A549 (cell line): ENCODE measurements around the gene C19orf33. TPM values are rescaled to one million over a fixed set of nuclear protein-coding genes. Genes with fewer than 3 reads are reported as not detected.

Source experiments
- ATAC-seq, 2 experiments: fragments of 200-7000 bp in 1 of 2; fragments of >200 bp in 1 of 2; cut with Nextera tagmentation in 1 of 2; cut with Tn5 transposase in 1 of 2; 3 replicates each; pipeline versions ENCODE4 v1.8.0 to v1.9.1; 2018 to 2020; ENCODE audit warnings: mild to moderate bottlenecking in 1 of 2, moderate library complexity in 1 of 2
- CTCF ChIA-PET: fragments of 300-600 bp; sonication (Branson Sonifier 250); formaldehyde crosslinking; extraction: SDS; loops from one replicate; lab custom pipeline; 2021; ENCODE audit warnings: antibody characterized with exemption, inconsistent platforms; lab: Yijun Ruan, JAX
- POLR2A ChIA-PET: fragments of 350-600 bp; formaldehyde crosslinking; extraction: SDS; loops from one replicate; lab custom pipeline; 2021; ENCODE audit warnings: antibody characterized with exemption, inconsistent platforms; lab: Yijun Ruan, JAX
- DNase-seq, 2 experiments: peaks; one replicate each; pipeline versions ENCODE4 v3.0.0 to v3.0.0-alpha.2; 2011 to 2016; ENCODE audit warnings: low read depth in 1 of 2, low spot score in 1 of 2
- FAIRE-seq: peaks from 2 replicates; lab custom pipeline; 2011; peaks lifted over from hg19 to GRCh38; lab: Jason Lieb, UNC
- H3K27ac ChIP-seq, 2 experiments: fragments of >200 bp; sonication (Bioruptor Twin); formaldehyde crosslinking; 3 replicates each; pipeline ENCODE4 v1.5.1; 2016 to 2017
- H3K4me1 ChIP-seq: fragments of >200 bp; sonication (Bioruptor Twin); formaldehyde crosslinking; 3 replicates; pipeline ENCODE4 v1.6.1; 2016
- H3K4me2 ChIP-seq: fragments of >200 bp; sonication (Bioruptor Twin); formaldehyde crosslinking; 3 replicates; pipeline ENCODE4 v1.6.1; 2016
- H3K4me3 ChIP-seq: fragments of >200 bp; sonication (Bioruptor Twin); formaldehyde crosslinking; 3 replicates; pipeline ENCODE4 v1.5.1; 2016
- H3K9me3 ChIP-seq: fragments of >200 bp; sonication (Bioruptor Twin); formaldehyde crosslinking; 3 replicates; pipeline ENCODE4 v1.6.1; 2016
- BCL3 ChIP-seq: fragments of >200 bp; sonication (Bioruptor Twin); formaldehyde crosslinking; IDR thresholded peaks from 3 replicates; pipeline ENCODE4 v1.6.1; 2016
- BHLHE40 ChIP-seq: IDR thresholded peaks from 2 replicates; pipeline ENCODE4 v1.6.1; 2012; ENCODE audit warnings: low read depth, low read length, inconsistent platforms
- CHD2 ChIP-seq: fragments of 150-350 bp; IDR thresholded peaks from 2 replicates; pipeline ENCODE4 v1.6.1; 2014; ENCODE audit warnings: low read length; ENCODE audit not compliant: partially characterized antibody
- EHF ChIP-seq: fragments of 250-450 bp; sonication (Bioruptor Pico); IDR thresholded peaks from 2 replicates; pipeline ENCODE4 v1.5.0; 2020; ENCODE audit warnings: mild to moderate bottlenecking
- EP300 ChIP-seq, 2 experiments: fragments of >200 bp; sonication (Bioruptor Twin); formaldehyde crosslinking; IDR thresholded peaks; 2 replicates in 1 of 2; 3 replicates in 1 of 2; pipeline ENCODE4 v1.6.1; 2016 to 2017
- GATA3 ChIP-seq: IDR thresholded peaks from 2 replicates; pipeline ENCODE4 v1.6.1; 2012; ENCODE audit warnings: borderline replicate concordance
- HOXB13 ChIP-seq: fragments of 250-450 bp; sonication (Bioruptor Pico); IDR thresholded peaks from 2 replicates; pipeline ENCODE4 v1.5.0; 2020; ENCODE audit warnings: low read depth, mild to moderate bottlenecking, moderate library complexity
- HOXB5 ChIP-seq: fragments of 250-450 bp; sonication (Bioruptor Pico); IDR thresholded peaks from 2 replicates; pipeline ENCODE4 v1.5.0; 2020; ENCODE audit warnings: mild to moderate bottlenecking, moderate library complexity
- JUN ChIP-seq, 2 experiments: fragments of >200 bp; sonication (Bioruptor Twin); formaldehyde crosslinking; IDR thresholded peaks; 2 replicates in 1 of 2; 3 replicates in 1 of 2; pipeline ENCODE4 v1.6.1; 2016 to 2017
- JUNB ChIP-seq: fragments of >200 bp; sonication (Bioruptor Twin); formaldehyde crosslinking; IDR thresholded peaks from 2 replicates; pipeline ENCODE4 v1.6.1; 2016
- MAX ChIP-seq: IDR thresholded peaks from 2 replicates; pipeline ENCODE4 v1.6.1; 2012
- MAZ ChIP-seq: fragments of 150-350 bp; IDR thresholded peaks from 2 replicates; pipeline ENCODE4 v1.6.1; 2014; ENCODE audit warnings: antibody characterized with exemption, low read depth, low read length, borderline replicate concordance
- MYC ChIP-seq: IDR thresholded peaks from 2 replicates; pipeline ENCODE4 v1.6.1; 2012; ENCODE audit warnings: mild to moderate bottlenecking, inconsistent platforms, low read length, improper control_type of control experiment, borderline replicate concordance
- POLR2A ChIP-seq: IDR thresholded peaks from 2 replicates; pipeline ENCODE4 v1.6.1; 2012; ENCODE audit warnings: mild to moderate bottlenecking, low read length
- POLR2AphosphoS2 ChIP-seq: conservative IDR thresholded peaks from 2 replicates; pipeline ENCODE4 v1.6.1; 2012; ENCODE audit warnings: low read length, improper control_type of control experiment, inconsistent platforms
- RAD21 ChIP-seq, 2 experiments: fragments of >200 bp in 1 of 2; sonication (Bioruptor Twin) in 1 of 2; formaldehyde crosslinking in 1 of 2; IDR thresholded peaks in 1 of 2; conservative IDR thresholded peaks in 1 of 2; 2 replicates in 1 of 2; 3 replicates in 1 of 2; pipeline ENCODE4 v1.6.1; 2012 to 2018; ENCODE audit warnings: inconsistent platforms in 1 of 2
- RARB ChIP-seq: fragments of 250-450 bp; sonication (Bioruptor Pico); IDR thresholded peaks from 2 replicates; pipeline ENCODE4 v1.8.0; 2021; ENCODE audit warnings: mild to moderate bottlenecking, moderate library complexity
- RCOR1 ChIP-seq: fragments of 150-350 bp; IDR thresholded peaks from 2 replicates; pipeline ENCODE4 v1.6.1; 2014; ENCODE audit warnings: antibody characterized with exemption, low read length, low read depth
- SMC3 ChIP-seq: fragments of >200 bp; sonication (Bioruptor Twin); formaldehyde crosslinking; IDR thresholded peaks from 3 replicates; pipeline ENCODE4 v1.6.1; 2018; ENCODE audit warnings: inconsistent platforms
- TFCP2L1 ChIP-seq: fragments of 250-450 bp; sonication (Bioruptor Pico); IDR thresholded peaks from 2 replicates; pipeline ENCODE4 v1.5.0; 2021; ENCODE audit warnings: mild to moderate bottlenecking
- USF2 ChIP-seq: fragments of 450-650 bp; IDR thresholded peaks from 2 replicates; pipeline ENCODE4 v1.6.1; 2014; ENCODE audit warnings: antibody characterized with exemption
- ZNF302 ChIP-seq: fragments of 250-450 bp; sonication (Bioruptor Pico); IDR thresholded peaks from 2 replicates; pipeline ENCODE4 v1.9.0; 2021; ENCODE audit warnings: inconsistent platforms, mild to moderate bottlenecking, moderate library complexity
- WGBS: methylation state at CpG from one replicate; pipeline ENCODE4 v1.1.6; 2017; ENCODE audit errors: missing lambda C conversion rate; 5-methylcytosine and 5-hydroxymethylcytosine counted together
- polyA plus RNA-seq, 4 experiments: library from polyadenylated mRNA; depleted of rRNA in 3 of 4; stranded (reverse); fragments of >200 nt; fragmentation: RNase III in 1 of 4; extraction: RNeasy Plus Mini Kit Qiagen cat#74134 plus additional on column Dnase treatment in 1 of 4; gene quantifications; 2 replicates in 3 of 4; 3 replicates in 1 of 4; pipeline ENCODE4 v1.2.3, GENCODE V29; 2011 to 2017
- TF ChIP-seq, protein P1 (sequence below): IDR thresholded peaks from 2 replicates; pipeline ENCODE4 v1.6.1; 2012; ENCODE audit warnings: low read depth, borderline replicate concordance
- TF ChIP-seq, protein P2 (sequence below): IDR thresholded peaks from 2 replicates; pipeline ENCODE4 v1.6.1; 2012

The C19orf33 gene
- polyA plus RNA-seq, 2 of the 4 experiments (the other 2 are of a cell fraction) = 302 to 489 TPM

- peak overlapping the region; percentile 91 for H3K4me2 ChIP-seq
- TF ChIP-seq BHLHE40 (no peak), MAZ (peak; percentile 72; the same call in 1 of the 2 replicates), RAD21 (conservative IDR thresholded peaks at IDR 0.05 in 1 of 2, IDR thresholded peaks at IDR 0.05 in 1 of 2) (peak; percentile 1 to 43; a peak in 2 of 5 replicates), CHD2 (peak; percentile 61), RCOR1 (no peak), GATA3 (peak; percentile 70), EHF (CRISPR knock-in tag) (peak; percentile 10; the same call in 1 of the 2 replicates), JUN (IDR thresholded peaks at IDR 0.05) (peak; percentile 76 to 90), USF2 (peak; percentile 24; the same call in 1 of the 2 replicates), TFCP2L1 (CRISPR knock-in tag) (peak; percentile 91), ZNF302 (CRISPR knock-in tag) (no peak), HOXB5 (peak; percentile 22; the same call in 1 of the 2 replicates), MYC (peak; percentile 96), POLR2A (peak; percentile 82), HOXB13 (CRISPR knock-in tag) (peak; percentile 56; the same call in 1 of the 2 replicates), RARB (CRISPR knock-in tag) (no peak), JUNB (no peak), EP300 (IDR thresholded peaks at IDR 0.05) (no peak; a peak in 1 of 5 replicates), POLR2AphosphoS2 (no peak; the same call in 1 of the 2 replicates), MAX (peak; percentile 98), SMC3 (peak; percentile 38; the same call in 2 of the 3 replicates), BCL3 (peak; percentile 97)
- TF ChIP-seq, protein P1, sequence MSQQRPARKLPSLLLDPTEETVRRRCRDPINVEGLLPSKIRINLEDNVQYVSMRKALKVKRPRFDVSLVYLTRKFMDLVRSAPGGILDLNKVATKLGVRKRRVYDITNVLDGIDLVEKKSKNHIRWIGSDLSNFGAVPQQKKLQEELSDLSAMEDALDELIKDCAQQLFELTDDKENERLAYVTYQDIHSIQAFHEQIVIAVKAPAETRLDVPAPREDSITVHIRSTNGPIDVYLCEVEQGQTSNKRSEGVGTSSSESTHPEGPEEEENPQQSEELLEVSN = 0 out of 2 replicates have a peak, but pooled peaks have one; percentile 33
- TF ChIP-seq, protein P2, sequence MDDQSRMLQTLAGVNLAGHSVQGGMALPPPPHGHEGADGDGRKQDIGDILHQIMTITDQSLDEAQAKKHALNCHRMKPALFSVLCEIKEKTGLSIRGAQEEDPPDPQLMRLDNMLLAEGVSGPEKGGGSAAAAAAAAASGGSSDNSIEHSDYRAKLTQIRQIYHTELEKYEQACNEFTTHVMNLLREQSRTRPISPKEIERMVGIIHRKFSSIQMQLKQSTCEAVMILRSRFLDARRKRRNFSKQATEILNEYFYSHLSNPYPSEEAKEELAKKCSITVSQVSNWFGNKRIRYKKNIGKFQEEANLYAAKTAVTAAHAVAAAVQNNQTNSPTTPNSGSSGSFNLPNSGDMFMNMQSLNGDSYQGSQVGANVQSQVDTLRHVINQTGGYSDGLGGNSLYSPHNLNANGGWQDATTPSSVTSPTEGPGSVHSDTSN = peak; percentile 88; the same call in 1 of the 2 replicates
- ATAC-seq (peak; percentile 60 to 85), DNase-seq (peak; percentile 100), FAIRE-seq (peak; percentile 100)
- H3K4me3 ChIP-seq = peak overlapping the region; percentile 60
- peak overlapping the region; percentile 92 to 95 for H3K27ac ChIP-seq
- no peaks in the 10 kb centered on the region for H3K9me3 ChIP-seq
- POLR2A ChIA-PET = interaction anchor here (0.6 to 4.8 kb wide), 22 partner anchors 8 to 1131 kb away, joined by 3 to 127 read pairs (median 5); partner anchors contain the start of genes CATSPERG, GGN, KCNK6 and PPP1R14A
- CTCF ChIA-PET = interaction anchor here (0.5 to 10.1 kb wide), 9 partner anchors 9 to 814 kb away, joined by 3 to 76 read pairs (median 10); partner anchors contain the start of genes CATSPERG and KCNK6
- 1% methylated on average over 20 of the region's 29 CpGs for WGBS
- H3K4me1 ChIP-seq = peaks cover 50% of the 10 kb centered on the region
Measured at GRCh38 chr19:38304866-38305429, 897 bp downstream of the C19orf33 start.

DNA sequence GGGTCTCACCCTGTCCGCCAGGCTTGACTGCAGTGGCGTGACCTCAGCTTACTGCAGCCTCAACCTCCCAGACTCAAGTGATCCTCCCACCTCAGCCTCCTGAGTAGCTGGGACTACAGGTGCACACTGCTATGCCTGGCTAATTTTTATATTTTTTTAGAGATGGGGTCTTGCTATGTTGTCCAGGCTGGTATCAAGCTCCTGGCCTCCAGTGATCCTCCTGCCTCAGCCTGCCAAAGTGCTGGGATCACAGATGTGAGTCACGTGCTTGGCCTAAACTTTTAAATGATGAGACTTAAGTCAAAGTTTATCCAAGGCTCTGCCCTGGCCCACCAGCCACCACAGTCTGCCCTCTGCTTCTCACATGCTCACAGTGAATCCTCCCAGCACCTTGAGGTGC is 2.2 kb downstream of the C19orf33 start:
- FAIRE-seq = peak; percentile 87
- TF ChIP-seq ZNF302 (CRISPR knock-in tag) (no peak), POLR2AphosphoS2 (0 out of 2 replicates have a peak, but pooled peaks have one; percentile 9)
- ChIA-PET CTCF (interaction anchor here (0.6 to 10.1 kb wide), 6 partner anchors 14 to 414 kb away, joined by 3 to 76 read pairs (median 4); partner anchors contain the start of genes CATSPERG and KCNK6), POLR2A (interaction anchor here (0.5 to 4.8 kb wide), 4 partner anchors 16 to 81 kb away, joined by 3 to 127 read pairs (median 9); partner anchors contain the start of genes GGN and SPINT2)
- Histone ChIP-seq H3K4me1 (peaks cover 38% of the 10 kb centered on the region), H3K4me3 (no peak overlapping the region), H3K9me3 (no peaks in the 10 kb centered on the region), H3K27ac (no peak overlapping the region), H3K4me2 (no peak overlapping the region)
- 95% methylated on average over 3 of the region's 3 CpGs for WGBS
- ATAC-seq = no peak
- DNase-seq = no peak
